Myocyte (in vitro differentiated cells): ENCODE data around the gene VSIG8. TPM values are rescaled to one million over a fixed set of nuclear protein-coding genes. Genes with fewer than 3 reads are reported as not detected.

Experiments used
- DNase-seq: peaks from one replicate; pipeline ENCODE4 v3.0.0-alpha.2; 2012; ENCODE audit warnings: low read depth
- total RNA-seq: library from RNA; depleted of rRNA; stranded (reverse); fragments of >200 nt; gene quantifications from 2 replicates; pipeline ENCODE4 v1.2.3, GENCODE V29; 2014

VSIG8 gene
- total RNA-seq, 1 donor from 2014 or later = not detected

DNA sequence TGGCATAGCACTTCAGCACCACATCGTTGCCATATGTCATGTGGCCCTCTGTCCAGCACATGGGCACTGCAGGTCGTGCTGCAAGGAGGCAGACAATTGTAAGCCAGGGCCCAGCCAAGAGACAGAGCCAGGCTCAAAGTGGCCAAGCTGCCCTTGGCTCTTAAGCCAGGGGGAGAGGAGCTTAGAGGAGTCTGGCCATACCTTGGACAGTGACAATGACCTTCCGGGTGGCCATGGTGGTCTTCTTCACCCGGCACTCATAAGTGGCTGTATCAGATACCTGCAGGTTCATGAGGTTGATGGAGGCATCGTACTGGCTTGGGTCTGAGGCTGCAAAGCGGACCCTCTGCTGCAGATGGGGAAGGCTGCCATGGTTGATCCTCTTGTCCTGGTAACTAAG, 4.6 kb downstream of the VSIG8 start:
- DNase-seq = no peak

DNA sequence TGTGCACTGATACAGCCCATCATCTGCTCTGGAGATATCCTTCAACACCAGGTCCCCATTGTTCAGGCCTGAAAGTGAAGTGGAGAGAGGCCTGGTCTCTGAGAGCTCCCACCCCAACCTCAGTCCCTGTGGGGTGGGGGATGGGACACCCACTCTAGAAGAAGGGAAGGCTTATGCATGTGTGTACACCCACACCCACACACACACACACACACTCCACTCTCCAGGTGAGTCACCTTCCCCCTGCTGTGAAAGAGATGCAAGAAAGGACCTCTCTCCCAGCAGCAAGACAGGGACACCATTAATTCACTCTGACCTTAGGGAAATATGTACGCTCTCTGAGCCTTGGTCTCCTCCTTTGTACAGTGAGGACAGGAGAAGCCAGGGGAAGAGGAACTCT, 5.9 kb downstream of the VSIG8 start:
- DNase-seq = no peak

DNA sequence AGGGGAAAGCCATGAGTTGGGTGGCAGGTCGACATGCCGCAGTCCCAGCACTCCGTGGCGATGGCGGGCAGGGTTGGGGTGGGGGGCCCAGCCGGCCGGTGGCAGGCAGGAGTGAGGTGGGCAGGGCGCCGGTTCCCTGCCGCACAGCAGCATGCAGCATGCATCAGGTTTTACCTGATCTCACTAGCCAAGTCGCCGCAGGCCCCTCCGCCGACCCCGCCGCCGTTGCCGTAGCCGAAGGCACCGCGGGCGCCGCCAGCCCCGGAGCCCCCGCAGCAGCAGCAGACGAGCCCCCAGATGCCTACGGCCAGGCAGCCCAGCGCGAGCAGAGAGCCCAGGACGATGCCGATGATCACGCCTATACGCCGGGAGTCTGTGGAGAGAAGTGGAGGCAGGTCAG, 6.7 kb downstream of the VSIG8 start:
- DNase-seq = no peak

DNA sequence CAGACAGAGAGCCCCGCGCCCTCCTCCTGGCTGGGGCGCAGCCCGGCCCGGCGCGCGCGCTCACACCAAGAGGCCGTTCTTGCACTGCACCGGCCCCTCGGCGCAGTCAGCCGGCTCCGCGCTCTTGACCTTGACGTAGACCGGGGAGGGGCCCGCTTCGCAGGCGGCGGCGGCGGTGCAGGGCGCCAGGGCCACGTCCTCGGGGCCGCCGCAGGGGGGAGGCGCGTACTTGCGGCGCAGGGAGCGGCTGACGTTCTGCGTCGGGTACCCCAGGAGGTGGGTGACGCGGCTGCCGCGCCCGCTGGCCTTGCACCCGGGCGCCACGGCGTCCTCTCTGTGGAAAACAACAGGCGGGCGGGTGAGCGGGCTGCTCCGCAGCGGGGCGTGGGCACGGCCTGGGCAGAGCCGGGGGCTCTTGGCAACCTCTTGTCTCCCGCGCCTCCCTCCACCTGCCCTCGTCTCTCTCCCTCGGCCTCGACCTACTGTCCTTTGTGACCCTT, 7.7 kb downstream of the VSIG8 start:
- peak; percentile 82 for DNase-seq

DNA sequence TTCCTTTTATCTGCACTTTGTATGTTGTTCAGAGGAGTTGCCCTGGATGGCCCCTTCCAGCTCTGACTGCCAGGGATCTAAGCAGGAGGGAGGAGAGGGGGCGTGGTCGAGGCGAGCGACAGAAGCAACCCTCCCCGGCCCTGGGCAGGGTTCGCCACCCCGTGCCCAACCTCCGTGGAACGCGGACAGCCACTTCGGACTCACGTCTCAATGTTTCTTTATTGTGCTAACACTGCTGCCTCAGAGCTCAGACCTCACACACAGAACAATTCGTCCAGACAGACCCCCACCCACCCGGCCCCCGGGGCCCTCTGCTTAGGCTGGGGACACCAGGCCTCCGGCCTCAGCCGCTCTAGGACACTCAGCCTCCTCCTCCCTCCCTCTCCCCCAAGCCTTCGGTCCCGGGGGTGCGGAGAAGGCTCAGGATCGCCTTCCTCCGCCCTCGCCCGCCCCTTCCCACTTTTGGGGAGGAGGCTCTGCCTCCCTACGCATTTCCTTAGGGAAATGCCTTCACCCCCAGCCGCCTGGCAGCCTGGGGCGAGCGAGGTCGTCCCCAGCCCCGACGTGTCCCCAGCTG, 8.3 kb downstream of the VSIG8 start:
- peak; percentile 76 for DNase-seq

DNA sequence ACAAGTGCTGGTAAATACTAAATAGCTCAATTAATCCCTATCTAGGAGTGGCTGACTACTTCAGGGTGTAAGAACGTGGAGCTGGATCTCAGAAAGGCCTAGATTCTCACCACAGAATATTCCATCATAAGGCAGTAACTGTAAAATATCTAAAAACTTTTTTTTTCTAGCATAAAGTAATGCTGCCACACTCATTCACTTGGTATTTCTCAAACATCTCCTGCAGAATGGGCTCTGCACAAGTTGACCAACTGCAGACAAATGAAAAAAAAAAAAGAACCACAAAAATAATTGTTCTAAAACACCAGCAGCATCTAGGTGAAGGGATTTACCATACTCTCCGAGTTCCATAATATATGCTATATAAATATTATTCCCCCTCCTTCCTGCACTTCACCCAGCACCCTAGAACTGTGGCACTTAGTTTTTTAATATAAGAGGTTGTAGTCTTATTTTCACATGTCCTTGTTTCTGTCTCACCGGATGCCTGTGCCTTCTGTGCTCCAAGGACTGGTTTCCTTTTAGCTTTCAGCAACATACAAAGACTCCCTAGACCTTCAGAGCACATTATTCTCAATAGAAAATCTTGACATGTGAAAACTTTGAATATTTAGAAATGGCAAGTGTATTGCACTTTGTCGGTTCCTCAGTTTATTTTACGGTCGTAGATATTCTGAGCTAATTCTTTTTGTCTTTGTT, 8.9 kb downstream of the VSIG8 start:
- DNase-seq = no peak

DNA sequence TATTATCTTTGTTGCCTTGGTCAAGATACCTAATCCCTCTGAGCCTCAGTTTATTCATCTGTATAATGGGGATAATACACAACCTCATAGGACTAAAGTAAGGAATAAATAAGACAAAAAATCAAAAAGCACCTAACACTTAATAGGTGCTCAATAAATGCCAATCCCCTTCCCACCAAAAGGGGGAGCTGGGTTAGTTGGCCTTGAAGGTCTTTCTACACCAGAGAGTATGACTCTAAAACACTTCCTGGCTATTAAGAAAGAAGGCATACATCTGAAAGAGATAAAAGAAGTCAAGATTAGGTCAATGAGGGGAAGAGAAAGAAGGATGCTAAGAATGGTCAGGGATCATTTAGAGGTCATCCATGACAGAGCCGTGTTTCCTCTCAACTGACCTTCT, 11.1 kb downstream of the VSIG8 start:
- DNase-seq = no peak

DNA sequence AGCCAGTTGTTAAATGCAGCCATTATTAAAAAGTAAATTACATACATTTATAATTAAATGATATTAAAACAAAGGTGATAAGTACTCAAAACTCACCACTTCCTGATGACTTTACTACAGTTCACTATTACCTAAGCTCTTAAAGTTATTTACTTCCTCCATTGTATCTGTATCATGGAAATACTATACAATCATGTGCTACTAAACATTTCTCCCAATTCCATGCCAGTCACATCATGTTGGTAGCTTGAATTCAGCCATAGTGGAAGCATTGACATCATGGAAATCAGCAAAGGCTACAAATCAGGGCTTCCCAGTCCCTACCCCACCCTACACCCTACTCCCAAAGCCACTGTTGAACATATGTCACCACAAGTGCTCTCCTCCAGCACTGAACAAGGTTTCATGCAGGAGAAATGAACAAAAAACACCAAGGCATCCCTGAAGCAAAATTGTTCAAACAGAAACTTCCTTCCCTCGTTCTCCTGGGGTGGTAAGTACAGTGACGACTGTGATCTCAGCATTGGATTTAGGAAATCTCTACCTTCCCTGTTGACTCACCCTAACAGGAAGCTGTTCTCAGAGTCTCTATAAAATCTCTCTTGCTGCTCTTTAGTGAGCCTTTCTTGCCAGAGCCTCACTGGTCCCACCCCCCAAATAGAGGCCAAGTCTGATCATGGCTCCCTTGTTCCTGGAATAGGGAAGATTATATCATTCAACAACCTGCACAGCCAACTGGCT, 12.7 kb downstream of the VSIG8 start:
- no peak for DNase-seq

DNA sequence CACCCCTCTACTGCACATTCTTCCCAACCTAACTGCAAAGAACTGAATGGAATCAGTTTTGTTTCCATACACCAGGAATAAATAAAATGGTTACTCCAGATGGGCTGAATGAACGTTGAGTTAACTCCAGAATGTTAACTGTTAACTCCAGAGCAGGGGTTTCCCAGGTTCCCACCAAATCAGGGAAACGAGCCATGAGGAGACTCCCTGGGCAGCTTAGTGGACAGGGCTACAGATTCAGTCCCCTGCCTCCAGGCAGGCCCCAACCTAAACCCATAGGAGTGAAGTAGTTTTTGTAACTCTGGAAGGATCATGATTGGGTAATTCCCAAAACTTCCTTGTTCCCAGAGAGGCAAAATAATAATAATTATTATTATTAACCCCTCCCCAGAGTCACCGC, 14.1 kb downstream of the VSIG8 start:
- no peak for DNase-seq

DNA sequence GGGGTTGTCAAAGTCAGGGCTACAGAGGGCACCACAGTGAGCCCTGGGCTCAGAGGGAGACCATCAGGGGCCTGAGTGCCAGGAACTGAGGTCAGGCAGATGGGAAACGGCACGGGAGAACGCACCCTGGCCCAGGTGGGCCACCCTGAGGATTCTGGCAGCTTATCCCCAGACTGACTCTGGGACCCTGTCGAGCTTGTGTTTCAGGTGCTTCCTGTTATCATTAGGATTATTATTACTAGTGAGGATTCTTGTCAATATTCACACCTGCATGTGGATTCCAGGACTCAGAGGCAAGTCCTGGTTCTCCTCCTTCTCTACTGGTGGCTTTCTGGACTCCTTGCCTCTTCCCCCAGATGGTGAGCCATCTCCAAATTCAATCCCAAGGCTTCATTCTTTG, 15.2 kb downstream of the VSIG8 start:
- no peak for DNase-seq

DNA sequence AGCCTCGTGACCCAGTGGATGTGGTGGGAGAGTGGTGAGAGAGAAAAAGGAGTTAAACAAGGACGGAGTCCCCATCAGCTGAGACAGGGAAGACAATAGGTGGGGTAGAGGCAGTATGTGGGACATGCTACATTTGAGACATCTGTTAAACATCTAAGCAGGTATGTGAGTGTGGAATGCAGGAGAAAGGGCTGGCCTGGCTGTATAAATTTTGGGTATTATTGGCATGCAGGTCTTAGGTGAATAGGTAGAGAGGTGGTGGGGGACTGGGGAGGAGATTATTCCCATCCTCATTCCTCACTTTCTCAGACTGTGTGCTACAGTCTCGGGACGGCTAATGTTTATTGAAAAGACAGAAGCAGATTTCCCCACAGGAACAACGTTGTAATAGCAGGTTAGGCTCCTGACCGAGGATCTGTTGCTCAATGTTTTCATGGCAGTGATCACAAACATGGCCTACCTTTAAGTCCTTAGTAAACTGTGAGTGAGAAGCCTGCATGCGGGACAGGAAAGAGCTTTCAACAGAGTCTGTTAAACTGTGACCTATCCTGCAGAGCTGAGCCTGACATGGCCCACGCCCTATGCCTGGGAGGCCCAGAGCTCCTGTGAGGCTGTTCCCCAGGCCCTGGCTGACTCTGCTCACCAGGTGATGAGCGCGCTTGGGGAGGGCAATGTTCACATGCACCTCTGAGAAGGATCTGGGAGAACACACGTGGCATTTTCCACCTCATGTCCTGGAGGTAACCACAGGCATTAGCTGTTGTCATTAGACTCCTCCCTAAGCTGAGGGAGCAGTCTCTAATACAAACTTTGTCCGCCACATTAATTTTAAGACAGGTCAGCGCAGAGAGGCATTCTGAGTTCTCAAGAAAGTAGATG, 16.5 kb downstream of the VSIG8 start:
- DNase-seq = no peak

DNA sequence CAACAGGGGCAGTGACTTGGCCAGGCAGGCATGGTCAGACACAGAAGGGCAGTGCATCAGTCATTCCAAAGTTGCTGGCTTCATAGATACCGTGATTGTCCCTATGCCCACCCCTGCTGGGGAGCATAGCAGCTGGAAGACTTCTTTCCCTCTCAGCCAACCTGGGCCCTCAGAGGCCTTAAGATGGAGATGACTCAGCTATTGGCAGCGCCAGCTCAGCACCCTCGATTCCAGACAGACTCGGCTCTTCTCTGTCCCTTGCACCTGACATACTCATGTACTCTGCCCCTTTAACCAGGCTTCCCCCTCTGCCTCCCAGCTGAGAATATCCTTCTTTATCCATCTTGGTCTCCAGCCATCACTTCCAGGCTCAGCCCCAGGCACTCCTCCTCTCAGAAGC, 19.0 kb downstream of the VSIG8 start:
- no peak for DNase-seq

DNA sequence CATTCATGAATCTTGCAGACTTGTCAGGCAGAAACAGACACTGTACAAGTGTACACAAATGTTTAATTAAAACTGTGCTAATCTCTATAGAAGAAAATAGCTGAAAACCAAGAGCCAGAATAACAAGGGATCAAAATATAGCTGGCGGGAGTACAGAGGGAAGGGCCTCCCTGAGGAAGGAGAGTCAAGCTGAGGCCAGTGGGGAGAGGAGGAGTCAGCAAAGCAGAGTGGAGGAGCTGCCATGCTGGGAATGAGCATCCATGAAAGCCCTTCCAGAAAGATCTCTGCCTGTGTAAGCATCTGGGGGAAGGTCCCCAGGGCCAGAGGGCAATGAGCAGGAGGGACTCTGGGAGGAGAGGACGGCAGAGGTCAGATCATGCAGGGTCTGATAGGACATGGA, 20.7 kb downstream of the VSIG8 start:
- no peak for DNase-seq

DNA sequence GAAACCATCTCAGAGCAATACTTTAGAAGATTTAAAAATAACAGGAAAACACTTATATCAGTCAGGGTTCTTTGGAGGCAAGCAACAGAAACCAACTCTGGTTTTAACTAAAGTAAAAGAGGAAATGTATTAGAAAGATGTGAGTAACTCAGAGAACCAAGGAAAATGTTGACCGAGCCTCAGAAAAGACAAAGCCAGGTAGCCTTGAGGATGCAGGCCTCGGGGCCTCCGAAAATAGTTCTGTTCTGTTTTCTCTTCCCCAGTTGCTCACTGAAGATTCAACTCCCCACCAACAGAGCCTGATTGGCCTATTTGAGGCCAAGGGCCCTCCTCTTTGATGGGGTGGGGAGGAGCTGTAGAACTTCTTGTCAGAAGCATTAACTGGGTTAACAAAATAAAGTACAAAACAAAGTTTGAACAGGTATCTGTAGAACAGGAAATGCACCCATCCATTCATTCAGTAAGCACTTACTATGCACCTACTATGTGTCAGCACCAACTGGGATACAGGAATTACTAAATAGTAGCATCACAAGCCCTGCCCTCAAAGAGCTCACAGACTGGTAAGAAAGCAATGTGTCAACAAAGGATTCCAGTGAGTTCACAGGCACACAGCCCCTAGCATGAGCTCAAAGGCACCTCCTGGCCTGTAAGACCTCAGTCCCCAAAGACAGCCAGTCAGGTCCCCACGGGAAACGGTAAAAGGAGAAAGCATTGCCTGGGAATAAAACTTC, 23.2 kb downstream of the VSIG8 start:
- DNase-seq = no peak

DNA sequence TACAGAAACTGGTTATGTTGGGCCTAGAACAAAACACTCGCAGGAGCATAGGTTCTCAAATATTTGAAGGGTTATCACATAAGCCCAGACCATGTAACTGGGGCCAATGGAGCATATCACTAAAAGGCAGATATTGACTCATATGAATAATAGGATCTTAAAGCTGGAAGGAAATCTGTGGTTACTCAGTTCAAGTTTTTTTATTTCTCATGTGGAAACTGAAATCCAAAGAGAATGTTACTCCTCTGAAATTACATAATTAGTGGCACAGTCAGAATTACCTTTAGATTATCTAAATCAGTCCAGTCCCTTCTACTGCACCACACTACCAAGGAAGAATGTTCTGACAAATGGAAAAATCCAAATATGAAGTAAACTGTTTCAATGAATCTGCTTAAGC, 23.7 kb downstream of the VSIG8 start:
- no peak for DNase-seq

DNA sequence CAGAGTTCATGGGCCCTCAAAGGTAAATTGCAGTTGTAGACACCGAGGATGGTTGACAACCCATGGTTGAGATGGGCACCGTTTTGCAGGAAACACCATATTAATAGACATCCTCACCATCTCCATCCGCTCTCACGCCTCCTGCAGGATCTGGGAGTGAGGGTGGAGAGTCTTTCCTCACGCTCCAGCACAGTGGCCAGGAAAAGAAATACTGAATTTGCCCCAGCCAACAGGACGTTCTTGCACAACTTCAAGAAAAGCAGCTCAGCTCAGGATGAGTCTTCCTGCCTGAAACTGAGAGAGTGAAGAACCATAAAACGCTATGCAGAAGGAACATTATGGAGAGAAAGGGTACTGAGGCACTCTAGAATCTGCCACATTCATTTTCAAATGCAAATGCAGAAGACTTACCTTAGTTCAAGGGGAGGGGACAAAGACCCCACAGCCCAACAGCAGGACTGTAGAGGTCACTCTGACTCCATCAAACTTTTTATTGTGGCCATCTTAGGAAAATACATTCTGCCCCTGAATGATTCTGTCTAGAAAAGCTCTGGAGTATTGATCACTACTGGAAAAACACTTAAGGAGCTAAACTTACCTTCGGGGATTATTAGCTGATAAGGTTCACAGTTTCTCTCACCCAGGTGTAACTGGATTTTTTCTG, 26.5 kb downstream of the VSIG8 start:
- DNase-seq = no peak

DNA sequence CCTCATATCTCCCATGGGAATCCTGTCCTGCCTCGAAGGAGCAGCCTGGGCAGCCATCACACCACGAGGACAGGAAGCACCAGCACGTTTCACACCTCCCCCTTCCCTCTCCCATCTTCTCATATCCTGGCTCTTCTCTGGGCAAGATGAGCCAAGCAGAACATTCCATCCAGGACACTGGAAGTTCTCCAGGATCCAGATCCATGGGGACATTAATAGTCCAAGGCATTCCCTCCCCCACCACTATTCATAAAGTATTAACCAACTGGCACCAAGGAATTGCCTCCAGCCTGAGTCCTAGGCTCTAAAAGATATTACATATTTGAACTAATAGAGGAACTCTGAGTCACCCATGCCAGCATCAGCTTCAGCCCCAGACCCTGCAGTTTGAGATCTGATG, 27.1 kb downstream of the VSIG8 start:
- no peak for DNase-seq

DNA sequence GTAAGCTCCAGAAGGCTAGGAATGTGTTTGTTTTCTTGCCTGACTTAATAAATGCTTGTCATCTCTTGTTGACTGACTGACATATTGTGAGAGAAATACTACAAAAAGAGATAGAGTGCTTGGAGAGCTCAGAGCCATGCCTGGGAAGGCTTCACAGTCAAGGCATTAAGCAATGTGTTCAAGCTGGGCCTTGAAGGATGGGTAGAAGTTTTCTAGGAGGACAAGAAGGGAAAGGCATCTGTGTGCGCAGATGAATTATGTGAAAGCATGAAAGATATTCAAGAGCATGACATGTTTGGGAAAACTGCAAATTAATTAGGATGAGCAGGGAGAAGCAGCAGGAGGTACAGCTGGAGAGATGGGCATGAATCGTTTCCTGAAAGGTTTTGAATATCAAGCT, 30.1 kb downstream of the VSIG8 start:
- no peak for DNase-seq

DNA sequence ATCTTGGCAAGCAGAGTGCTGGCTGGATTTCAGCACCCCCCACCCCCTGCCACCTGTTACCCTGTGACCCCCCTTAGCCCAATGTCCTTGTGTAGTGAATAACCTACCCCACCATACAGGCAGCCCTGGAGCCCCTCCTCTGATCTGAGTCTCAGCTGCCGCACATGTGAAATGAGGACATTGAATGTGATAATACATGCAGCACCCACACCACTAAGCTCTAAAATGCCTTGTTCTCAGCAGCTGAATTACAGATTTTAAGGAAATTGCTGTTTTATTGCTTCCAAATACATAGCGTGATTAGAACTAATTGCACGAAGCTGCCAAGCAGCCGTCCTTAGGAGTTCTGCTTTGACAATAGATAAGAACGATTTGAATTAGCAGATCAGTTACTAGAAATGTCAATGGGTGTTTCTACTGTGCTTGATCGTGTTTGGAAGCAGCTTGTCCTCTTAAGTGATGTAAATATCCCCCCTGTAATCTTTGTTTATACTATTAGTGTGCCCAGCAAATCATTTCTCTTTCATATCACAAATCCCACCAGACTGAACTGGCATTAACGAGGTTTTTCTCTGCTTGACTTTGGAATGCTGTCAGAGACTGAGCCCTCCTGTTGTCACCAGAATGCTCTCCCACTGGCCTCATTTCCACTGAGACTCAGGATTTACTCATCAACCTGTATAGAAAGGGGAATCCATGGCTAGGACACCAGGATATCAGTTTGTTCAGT, 30.9 kb downstream of the VSIG8 start:
- no peak for DNase-seq

DNA sequence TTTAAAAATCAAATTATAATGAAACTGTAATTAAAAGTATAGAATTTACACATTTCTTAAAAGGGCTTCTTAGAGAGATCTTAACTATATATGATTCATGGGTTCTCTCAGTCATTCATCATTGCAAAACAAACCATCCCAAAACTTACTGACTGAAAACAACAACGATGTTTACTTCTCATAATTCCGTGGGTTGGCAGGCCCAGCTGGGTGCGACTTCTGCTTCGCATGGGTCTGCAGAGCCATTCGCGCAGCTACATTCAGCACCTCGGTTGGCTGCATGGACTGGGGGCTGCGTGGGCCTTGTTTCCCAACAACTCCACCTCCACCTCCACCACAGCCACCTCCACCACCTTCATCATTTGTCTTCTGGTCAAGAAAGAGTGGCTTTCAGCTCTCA, 31.7 kb downstream of the VSIG8 start:
- DNase-seq = no peak
